Neural cell (in vitro differentiated cells): Measurements from ENCODE around the gene TKFC.

Experiments used
- EP300 ChIP-seq: fragments of 450-650 bp; conservative IDR thresholded peaks from 2 replicates; pipeline ENCODE4 v1.6.1; 2014; ENCODE audit warnings: antibody characterized with exemption, mild to moderate bottlenecking, moderate library complexity; ENCODE audit not compliant: poor library complexity, severe bottlenecking
- EZH2 ChIP-seq: fragments of 200-600, 300-800 bp; shearing (Covaris generic), sonication (generic); IDR thresholded peaks from 2 replicates; pipeline ENCODE4 v1.6.1; 2014; ENCODE audit warnings: antibody characterized with exemption, low read length, borderline replicate concordance, mild to moderate bottlenecking; ENCODE audit not compliant: insufficient read depth, poor library complexity, severe bottlenecking
- MXI1 ChIP-seq: fragments of 450-650 bp; conservative IDR thresholded peaks from 2 replicates; pipeline ENCODE4 v1.6.1; 2014; ENCODE audit warnings: antibody characterized with exemption, mild to moderate bottlenecking; ENCODE audit not compliant: poor library complexity, severe bottlenecking
- POLR2AphosphoS5 ChIP-seq: IDR thresholded peaks from 2 replicates; pipeline ENCODE4 v1.6.1; 2012
- REST ChIP-seq: IDR thresholded peaks from 2 replicates; pipeline ENCODE4 v1.6.1; 2012; ENCODE audit warnings: borderline replicate concordance
- SMC3 ChIP-seq: fragments of 450-650 bp; conservative IDR thresholded peaks from 2 replicates; pipeline ENCODE4 v1.6.1; 2014; ENCODE audit warnings: antibody characterized with exemption, mild to moderate bottlenecking, moderate library complexity; ENCODE audit not compliant: poor library complexity
- TAF1 ChIP-seq: IDR thresholded peaks from 2 replicates; pipeline ENCODE4 v1.6.1; 2012; ENCODE audit warnings: low read depth
- TF ChIP-seq, protein P1 (sequence below): fragments of 450-650 bp; IDR thresholded peaks from 2 replicates; pipeline ENCODE4 v1.5.1; 2014; ENCODE audit warnings: antibody characterized with exemption, mild to moderate bottlenecking, moderate library complexity; ENCODE audit not compliant: poor library complexity, severe bottlenecking

GRCh38 chr11:61337706-61338470, 4.9 kb downstream of the TKFC start:
- TF ChIP-seq, protein P1, sequence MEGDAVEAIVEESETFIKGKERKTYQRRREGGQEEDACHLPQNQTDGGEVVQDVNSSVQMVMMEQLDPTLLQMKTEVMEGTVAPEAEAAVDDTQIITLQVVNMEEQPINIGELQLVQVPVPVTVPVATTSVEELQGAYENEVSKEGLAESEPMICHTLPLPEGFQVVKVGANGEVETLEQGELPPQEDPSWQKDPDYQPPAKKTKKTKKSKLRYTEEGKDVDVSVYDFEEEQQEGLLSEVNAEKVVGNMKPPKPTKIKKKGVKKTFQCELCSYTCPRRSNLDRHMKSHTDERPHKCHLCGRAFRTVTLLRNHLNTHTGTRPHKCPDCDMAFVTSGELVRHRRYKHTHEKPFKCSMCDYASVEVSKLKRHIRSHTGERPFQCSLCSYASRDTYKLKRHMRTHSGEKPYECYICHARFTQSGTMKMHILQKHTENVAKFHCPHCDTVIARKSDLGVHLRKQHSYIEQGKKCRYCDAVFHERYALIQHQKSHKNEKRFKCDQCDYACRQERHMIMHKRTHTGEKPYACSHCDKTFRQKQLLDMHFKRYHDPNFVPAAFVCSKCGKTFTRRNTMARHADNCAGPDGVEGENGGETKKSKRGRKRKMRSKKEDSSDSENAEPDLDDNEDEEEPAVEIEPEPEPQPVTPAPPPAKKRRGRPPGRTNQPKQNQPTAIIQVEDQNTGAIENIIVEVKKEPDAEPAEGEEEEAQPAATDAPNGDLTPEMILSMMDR = no peak
- no peak for TF ChIP-seq EP300
- no peak for TF ChIP-seq EZH2
- no peak for TF ChIP-seq POLR2AphosphoS5
- TF ChIP-seq SMC3 = no peak
- TF ChIP-seq TAF1 = no peak
- TF ChIP-seq REST = no peak
- no peak for TF ChIP-seq MXI1
